GM04504 (cell line): ENCODE data around the gene MEG3.

Source experiments
- DNase-seq: peaks from one replicate; pipeline ENCODE4 v3.0.0-alpha.2; 2012; ENCODE audit warnings: low read depth

Gene MEG3

DNA sequence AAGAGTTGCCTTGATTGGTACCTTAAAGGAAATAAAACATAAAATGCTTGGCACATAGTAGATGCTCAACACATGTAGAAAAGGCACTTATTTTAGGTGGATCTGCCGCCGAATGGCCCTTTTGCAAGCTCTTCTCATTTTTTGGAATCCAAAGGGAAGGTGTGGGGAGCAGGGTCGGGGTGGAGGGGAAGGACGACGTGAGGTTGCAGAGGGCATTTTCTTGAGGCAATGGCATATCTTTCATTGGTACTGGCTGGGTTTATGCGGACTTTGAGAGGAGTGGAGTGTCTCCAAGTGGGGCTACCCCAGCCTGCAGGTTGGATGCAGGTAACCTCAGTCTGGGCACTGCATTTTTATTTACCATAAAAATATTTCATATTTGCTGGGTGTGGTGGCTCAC is 69.5 kb downstream of the MEG3 start:
- no peak for DNase-seq

DNA sequence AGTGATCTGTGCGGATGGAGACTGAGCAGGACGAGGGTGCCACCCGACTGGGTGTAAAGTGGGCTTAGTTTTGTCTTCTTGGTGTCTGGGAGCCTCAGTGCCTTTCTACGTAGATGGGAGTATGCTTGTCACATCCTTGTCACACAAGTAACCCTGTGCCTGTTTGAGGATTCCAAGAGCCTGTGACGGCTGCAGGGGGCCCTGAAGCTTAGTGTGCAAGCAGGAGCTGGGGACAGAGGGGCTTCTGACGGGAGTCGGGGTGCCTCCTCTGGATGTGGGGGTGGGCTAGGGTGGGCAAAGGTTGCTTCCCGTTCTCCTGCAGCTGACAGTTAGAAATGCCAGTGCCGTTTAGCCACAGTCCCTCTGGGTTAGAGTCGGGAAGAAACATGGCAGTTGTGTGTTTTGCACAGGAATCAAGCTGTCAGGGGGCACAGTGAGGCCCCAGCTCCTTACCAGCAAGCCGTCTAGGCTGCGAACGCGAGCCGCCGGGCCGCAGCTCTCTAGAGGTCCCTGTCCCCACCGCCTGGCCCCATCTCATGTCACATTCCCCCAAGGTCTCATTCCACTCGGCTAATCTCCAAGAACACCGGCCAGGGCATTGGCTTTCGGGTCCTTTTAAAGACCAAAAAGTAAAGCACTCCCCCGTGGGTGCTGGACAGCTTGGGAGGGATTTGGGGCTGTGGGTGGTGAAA is 70.6 kb downstream of the MEG3 start:
- no peak for DNase-seq

DNA sequence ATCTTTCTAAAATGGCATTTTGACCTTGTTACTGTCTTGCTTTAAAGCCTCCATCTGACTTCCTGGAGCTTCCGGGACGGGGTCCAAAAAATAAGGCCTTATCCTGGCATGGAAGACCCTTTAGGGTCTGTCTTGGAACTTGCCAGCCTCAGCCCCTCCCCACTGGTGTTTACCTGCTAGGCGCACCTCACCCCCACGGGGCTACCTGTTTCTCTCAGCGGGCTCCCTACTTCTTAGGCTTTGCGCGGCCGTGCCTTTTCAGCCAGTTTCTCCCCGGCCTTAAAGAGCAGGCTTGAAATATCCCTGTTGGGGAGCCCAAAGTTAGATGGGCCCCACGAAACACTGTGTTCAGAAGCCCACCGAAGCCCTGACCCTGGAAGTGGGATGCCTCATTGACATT is 72.5 kb downstream of the MEG3 start:
- DNase-seq: no peak

DNA sequence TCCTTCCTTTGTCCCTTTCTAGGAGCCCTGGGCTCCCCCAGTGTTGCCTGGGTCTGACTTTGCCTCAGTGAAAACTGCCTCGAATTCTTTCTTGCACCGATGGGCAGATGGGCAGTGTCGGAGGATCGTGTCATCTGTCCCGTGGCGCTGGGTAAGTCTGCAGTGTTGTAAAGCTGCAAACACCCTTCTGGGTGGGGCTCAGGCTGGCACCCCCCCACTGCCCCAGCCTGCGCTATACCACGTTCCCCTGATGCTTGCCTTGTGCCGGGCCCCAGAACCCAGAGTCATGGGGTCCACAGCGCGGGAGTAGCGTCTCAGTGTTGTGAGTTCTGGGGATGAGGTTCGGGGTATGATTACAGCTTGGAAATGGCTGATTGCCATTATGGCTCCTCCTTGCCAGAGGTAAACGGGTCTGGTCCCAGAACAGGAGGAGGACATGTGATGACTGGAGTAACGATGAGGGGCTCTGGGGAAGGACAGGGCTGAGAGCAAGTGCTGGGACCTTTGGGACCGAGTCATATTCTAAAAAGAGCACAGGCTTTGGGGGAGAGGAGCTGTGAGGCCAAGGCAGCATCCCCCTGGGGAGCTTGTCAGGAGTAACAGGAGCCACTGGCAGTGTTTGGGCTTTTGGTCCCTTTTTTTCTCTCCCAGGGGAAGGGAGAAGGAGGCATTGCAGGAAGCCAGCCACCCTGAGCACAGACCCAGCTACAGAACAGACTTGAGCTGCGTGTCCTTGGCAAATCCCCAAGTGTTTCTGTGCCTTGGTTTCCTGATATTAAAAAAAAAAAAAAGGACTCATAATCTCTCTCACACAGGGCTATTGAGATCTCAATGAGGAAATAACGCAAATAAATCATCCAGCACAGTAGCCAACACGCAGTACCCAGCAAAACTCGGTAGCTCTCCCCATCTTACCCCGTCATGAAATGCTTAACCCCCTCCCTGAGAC is 73.3 kb downstream of the MEG3 start:
- DNase-seq: no peak

DNA sequence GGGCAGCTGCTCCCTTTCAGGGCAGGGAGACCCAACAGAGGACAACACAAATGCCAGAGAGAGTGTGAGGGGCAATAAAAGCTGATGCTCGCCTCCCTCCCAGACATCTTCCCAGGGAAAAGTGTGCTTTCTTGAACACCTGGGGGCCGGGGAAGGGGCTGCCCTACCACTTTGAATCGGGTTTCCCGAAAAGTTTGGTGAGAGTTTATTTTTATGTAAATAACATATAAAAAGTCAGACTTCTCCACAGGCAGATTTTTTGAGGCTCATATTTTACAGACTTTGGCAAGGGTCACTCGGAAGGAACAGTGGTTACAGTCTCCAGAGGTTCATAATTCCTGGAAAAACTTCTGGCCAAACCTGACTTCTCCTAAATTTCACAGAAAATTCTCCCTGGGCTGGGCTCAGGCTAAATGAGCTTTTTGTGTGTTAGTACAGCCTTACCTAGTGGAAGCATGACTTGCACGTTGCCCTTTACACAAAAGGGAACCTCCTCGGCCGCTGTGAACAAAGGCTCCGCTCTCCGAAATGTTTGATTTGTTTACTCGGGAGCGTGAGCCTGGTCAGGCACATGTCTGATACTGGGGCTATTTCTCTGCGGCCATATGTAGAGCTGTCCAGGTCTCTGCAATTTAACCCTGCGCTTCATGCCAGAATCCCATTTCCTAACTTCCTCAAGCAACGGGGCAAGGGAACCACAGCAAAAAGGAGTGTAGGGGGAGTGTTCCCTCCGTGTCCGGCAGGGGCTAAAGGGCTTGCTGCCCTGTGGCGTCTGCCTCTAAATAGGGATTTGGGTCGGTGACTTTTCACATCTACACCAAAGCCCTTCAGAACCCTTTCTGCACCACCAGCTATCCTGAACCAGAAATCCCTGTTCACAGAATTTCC is 74.2 kb downstream of the MEG3 start:
- DNase-seq: no peak

DNA sequence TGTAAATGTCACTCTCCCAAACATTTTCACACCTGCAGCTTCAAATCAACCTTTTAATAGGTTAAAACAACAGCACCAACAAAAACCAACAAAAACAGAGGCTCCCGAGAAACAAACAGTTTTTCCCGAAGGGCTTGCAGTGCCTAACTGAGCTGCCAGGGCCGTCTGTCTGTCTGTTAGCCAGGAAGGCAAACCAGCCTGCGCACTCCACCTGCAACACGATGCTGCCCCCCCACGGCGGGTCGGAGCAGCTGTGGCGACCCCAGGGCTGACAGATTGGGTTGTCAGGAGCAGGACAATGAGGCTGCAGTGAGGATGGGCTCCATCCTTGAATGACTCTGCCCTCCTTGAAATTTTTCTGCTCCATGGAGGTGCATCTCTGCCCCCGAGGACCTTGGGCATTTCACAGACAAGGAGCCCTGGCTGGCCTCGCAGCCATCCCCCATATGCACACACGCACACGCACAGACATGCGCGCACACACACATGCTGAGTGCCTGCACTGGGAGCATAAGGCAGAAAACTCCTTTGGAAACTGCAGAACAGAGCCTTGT is 75.0 kb downstream of the MEG3 start:
- no peak for DNase-seq

DNA sequence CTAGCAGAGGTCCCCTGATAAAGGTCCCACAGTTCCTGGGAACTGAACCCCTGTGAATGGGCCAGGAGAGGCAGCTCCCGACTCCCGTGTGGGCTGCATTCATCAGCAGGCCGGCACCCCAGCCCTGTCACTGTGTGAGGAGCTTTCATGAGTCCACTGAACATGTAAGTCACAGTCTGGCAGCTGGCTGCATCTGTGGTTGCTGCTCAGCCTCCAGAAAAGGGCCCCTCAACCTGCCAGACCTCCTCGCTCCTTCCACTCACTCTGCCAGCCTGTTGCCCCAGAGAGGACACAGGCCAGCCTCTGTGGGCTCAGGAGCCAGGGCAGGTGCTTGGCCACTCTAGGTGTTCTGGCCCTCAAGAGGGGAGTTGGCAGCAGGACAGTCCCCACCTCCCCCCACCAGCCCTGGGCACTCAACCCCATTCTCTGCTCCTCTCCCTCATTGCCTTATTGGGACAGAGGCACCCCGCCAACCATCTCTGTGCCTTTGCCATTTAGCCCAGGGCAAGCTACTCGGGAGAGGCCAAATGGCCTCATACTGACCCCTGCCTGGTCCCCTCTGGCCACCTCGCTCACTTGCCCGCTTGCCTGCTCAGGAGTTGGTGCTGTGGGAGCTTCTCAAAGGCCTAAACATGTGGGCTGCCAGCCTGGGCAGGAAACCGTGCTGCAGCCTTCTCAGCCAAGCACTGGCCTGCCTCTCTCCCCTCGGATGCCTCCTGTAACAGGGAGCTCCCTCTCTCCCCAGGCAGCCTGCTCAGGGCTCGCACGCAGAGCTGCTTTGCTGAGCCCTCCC is 75.7 kb downstream of the MEG3 start:
- DNase-seq: no peak

DNA sequence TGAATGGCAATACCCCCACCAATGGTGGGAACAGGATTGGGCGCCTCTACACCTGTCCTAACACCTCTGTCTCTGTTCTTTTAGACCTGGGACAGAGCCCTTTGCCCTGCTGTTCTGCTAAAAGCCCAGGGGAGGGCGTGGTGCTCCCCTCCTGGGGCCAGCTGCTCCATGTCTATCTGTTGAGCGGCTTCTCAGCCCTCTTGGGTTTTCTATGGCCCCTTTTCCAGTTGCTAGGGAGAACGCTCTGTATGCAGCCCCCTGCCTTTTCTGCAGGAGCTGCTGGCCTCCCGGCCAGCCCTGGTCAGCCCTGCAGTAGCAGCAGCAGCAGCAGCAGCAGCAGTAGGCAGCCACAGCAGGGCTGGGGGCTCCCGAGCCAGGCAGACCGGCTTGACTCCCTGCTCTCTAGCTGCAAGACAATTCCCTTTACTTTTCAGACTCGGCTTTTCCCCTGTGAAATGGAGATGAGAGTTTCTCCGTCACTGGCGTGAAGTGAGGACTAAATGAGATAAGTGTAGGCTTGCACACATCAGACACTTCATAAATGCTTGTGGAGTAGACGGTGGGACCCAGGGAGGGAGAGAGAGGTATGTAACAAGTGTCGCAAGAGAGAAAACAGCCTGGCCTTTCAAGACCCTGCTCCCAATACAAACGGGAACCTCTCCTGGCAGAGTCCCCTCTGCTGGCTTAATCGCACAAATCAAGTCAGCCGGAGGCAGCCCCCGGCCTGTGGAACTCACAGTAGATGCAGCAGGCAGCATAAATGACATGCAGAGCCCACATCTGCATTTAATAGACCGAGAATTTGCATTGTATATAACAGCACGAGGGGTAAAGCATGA is 76.6 kb downstream of the MEG3 start:
- DNase-seq: no peak

DNA sequence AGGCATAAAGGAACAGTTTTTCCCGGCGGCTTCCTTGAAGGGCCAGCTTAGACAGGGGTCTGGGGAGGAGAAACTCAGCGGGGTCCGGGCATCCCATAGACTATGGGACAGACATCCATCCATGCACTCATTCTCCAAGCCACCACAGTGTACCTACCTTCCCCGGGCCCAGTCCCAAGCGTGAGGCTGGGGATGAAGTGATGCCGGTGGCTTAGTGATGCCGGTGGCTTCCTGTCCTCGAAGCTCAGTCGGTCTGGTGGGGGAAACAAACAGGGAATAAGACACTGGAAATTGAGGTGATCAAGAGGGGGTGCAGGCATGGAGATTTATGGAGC is 77.2 kb downstream of the MEG3 start:
- no peak for DNase-seq

DNA sequence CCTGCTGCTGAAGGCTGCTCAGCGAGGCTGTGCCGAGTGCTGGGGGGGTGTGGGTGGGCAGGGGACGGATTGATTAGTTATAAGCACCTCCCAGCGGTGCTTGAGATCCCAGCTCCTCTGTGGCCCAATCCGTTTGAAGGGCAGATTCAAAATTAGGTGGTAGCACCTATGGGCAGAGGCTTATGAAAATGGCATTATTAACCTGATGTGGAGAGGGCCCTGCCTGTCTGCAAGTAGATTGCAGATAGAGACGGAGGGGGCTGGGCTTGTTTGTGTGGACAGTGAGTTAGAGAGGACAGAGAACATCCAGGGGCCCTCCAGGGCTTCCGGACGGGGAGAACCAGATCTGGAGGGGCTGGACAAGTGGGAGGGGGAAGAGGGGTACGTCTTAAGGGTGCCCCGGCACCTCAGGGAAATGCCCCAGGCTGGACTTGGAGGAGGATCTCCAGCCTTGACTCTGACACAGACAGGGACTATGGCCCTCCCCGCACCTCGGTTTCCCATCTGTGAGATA is 77.8 kb downstream of the MEG3 start, which contains the start of gene RTL1:
RTL1 (minus strand) TSS at position 51 of the 514 bp plus-strand sequence. CDS start 18,934 bp downstream, outside the sequence.
- DNase-seq: no peak

DNA sequence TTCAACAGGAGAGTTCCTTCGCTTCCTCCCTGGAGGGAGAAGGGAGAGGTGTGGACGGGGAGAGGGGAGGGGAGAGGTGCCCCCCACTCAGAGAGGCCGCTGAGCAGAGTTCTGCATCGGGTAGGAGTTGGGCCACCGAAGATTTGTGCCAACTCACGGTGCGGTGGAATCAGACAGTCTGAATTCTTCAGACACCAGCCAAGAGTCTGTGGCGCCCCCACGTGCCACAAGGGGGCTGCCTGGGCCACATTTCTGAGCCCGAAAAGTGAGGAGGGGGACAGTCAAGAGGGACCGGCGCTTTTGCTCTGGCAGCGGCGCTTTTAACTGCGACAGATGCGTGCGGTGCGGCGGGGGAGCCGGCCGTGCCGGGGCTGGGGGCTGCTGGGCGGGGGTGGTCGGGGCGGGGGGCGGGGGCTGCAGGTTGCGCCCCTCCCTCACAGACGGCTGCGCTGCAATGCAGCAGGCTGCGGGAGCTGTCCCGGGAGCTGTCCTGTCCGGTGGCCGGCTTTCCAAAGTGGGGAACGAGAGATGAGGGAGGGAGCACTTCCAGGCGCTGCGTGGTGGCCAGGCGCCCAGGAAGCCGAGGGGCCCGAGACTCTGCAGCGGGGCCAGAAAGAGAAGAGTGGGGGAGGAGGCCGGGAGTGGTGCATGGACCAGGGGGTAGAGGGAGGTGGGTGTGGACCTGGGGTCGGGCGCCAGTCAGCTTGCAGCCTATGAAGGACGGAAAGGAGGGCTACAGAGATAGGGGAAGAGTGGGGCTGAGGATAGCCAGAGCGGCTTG is 78.6 kb downstream of the MEG3 start:
- DNase-seq: no peak

DNA sequence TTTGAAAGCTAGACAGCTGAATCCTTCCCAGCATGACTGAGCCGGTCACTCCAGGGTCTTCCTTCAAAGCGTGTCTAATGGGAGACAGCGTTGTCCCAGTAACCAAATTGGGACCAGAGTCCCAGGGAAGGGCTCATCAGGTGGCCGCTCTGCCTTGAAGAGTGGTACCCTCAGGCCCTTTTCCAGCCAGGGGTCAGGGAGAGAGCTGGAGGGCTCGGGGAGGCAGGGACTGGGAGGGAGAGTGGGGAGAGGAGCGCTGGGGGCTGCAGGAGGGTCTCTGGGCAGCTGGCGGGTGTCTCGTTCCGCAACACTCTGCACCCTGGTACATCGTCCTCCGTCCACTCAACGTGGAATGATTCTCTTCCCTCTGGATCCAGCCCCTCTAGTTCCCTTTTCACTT is 79.2 kb downstream of the MEG3 start:
- DNase-seq: no peak

DNA sequence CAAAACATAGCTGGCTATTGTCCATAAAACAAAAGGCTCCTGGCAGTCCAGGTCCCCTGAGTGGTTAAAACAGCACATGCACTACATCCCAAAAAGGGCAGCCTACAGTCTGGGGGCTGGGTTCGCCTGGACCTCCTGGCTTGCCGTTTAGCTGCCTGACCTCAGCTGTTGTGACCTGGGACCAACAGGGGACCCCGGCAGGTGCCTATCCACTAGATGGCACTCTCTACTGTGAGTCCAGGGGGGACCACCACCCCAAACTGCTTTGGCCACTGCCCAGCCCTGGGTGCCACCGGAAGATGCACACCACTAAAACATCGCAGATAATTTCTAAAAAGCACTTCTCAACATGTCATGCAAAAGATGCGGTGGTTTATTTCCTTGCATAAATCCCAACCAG is 80.5 kb downstream of the MEG3 start:
- DNase-seq: no peak

DNA sequence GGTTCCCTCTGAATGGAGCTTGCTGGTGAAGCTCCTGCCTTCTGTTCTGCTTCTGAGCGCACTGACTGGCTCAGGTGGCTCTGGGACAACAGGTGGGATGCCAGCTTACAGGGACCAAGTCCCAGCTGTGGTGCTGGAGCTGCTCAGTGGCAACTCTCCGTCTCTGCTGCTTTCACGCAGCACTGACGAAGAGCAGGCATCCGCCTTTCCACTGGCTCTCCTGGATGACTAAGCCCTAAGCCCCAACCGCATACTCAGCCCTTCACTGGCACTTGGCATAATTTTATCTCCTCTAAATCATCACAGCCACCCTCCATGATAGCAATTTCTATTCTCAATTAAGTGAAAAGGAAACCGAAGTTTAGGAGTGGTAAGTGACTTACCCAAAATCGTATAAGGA is 81.3 kb downstream of the MEG3 start:
- no peak for DNase-seq

DNA sequence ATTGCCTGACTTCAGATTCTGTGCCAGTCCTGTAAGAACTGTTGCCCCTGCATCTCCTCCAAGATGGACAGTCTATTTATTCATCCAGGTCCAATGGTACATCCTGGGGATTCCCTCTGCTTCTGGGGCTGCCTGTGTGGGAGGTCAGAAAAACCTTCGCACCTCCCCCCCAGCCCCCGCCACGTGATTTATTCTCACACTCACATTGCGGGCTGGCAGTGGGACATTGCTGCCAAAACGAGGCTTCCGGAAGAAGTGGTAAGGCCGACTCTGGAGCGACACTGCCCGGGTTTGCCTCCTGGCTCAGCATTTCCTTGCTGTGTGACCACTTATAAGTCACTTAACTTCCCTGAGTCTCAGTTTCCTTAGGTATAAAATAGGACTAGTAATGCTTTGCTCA is 83.5 kb downstream of the MEG3 start:
- no peak for DNase-seq
